H1 (cell line): ENCODE results near the gene MTF1.

Experiments
- ATF3 ChIP-seq: IDR thresholded peaks from 2 replicates; pipeline ENCODE4 v1.6.1; 2011; ENCODE audit warnings: low read depth, mild to moderate bottlenecking, low read length; ENCODE audit not compliant: insufficient read depth
- BRCA1 ChIP-seq: IDR thresholded peaks from 2 replicates; pipeline ENCODE4 v1.6.1; 2012; ENCODE audit warnings: low read depth, low read length, improper control_type of control experiment
- CHD2 ChIP-seq: IDR thresholded peaks from 2 replicates; pipeline ENCODE4 v1.6.1; 2012; ENCODE audit warnings: low read length, improper control_type of control experiment
- CTCF ChIP-seq, 3 experiments: IDR thresholded peaks; 1 replicate in 2 of 3; 2 replicates in 1 of 3; pipeline versions ENCODE4 v1.5.1 to v1.6.1; 2011; ENCODE audit warnings: low read length in 3 of 3, mild to moderate bottlenecking in 3 of 3, inconsistent platforms in 2 of 3, low read depth in 1 of 3, moderate library complexity in 1 of 3; ENCODE audit not compliant: insufficient read depth in 1 of 3; ENCODE audit errors: control extremely low read depth in 1 of 3
- EZH2 ChIP-seq: fragments of 200-600 bp; sonication (generic); IDR thresholded peaks from 2 replicates; pipeline ENCODE4 v1.7.1; 2012; ENCODE audit warnings: low read depth, mild to moderate bottlenecking, moderate library complexity, low read length, inconsistent platforms; ENCODE audit not compliant: severe bottlenecking
- SIX5 ChIP-seq: IDR thresholded peaks from 2 replicates; pipeline ENCODE4 v1.6.1; 2011; ENCODE audit warnings: mild to moderate bottlenecking, low read depth, low read length

- no peak for TF ChIP-seq CTCF (IDR thresholded peaks at IDR 0.05; ENCODE audit: control extremely low read depth in 1 of 3, insufficient read depth in 1 of 3, low read depth in 1 of 3, low read length in 3 of 3)
- no peak for TF ChIP-seq CHD2
- no peak for TF ChIP-seq ATF3
- no peak for TF ChIP-seq SIX5
- no peak for TF ChIP-seq BRCA1
- no peak for TF ChIP-seq EZH2
Observed at GRCh38 chr1:37872692-37873091, 13.3 kb upstream of the MTF1 start.
